OCI-LY1 (cell line): ENCODE data around the gene CDH23.

ENCODE experiments used
- H2AFZ ChIP-seq: fragments of 200-600 bp; sonication (generic), shearing (Covaris generic); 2 replicates; pipeline ENCODE4 v1.6.0; 2014; ENCODE audit warnings: antibody characterized with exemption, mild to moderate bottlenecking, low read length
- H3F3A ChIP-seq: fragments of 200-600 bp; sonication (generic), shearing (Covaris generic); 2 replicates; pipeline ENCODE4 v1.6.0; 2014; ENCODE audit warnings: mild to moderate bottlenecking, antibody characterized with exemption, low read length, moderate library complexity; ENCODE audit not compliant: insufficient read depth
- H3K27ac ChIP-seq: fragments of 200-600 bp; sonication (generic); 2 replicates; pipeline ENCODE4 v1.5.1; 2014; ENCODE audit warnings: low read length, mixed run types, mild to moderate bottlenecking, low read depth; ENCODE audit not compliant: poor library complexity, severe bottlenecking
- H3K27me3 ChIP-seq: fragments of 200-600 bp; sonication (generic); 2 replicates; pipeline ENCODE4 v1.6.0; 2014; ENCODE audit warnings: antibody characterized with exemption, mild to moderate bottlenecking, low read length, moderate library complexity; ENCODE audit not compliant: insufficient read depth
- H3K36me3 ChIP-seq: fragments of 200-600 bp; sonication (generic); 2 replicates; pipeline ENCODE4 v1.6.1; 2014; ENCODE audit warnings: mild to moderate bottlenecking, antibody characterized with exemption, low read length, moderate library complexity, mixed read lengths; ENCODE audit not compliant: insufficient read depth
- H3K4me1 ChIP-seq: fragments of 200-600 bp; sonication (generic); 2 replicates; pipeline ENCODE4 v1.5.1; 2014; ENCODE audit warnings: mild to moderate bottlenecking, low read length, moderate library complexity; ENCODE audit not compliant: insufficient read depth, severe bottlenecking
- H3K4me2 ChIP-seq: fragments of 200-600 bp; sonication (generic), shearing (Covaris generic); 2 replicates; pipeline ENCODE4 v1.6.1; 2014; ENCODE audit warnings: low read length
- H3K4me3 ChIP-seq: fragments of 200-600 bp; sonication (generic); 2 replicates; pipeline ENCODE4 v1.5.1; 2014; ENCODE audit warnings: low read length, low read depth, mild to moderate bottlenecking, mixed read lengths; ENCODE audit not compliant: poor library complexity, severe bottlenecking
- H3K79me2 ChIP-seq: fragments of 200-600 bp; shearing (Covaris generic); 2 replicates; pipeline ENCODE4 v1.6.1; 2016; ENCODE audit warnings: mixed run types, low read length, mixed read lengths; ENCODE audit not compliant: insufficient read depth
- H3K9ac ChIP-seq: fragments of 200-600 bp; sonication (generic), shearing (Covaris generic); 2 replicates; pipeline ENCODE4 v1.6.1; 2014; ENCODE audit warnings: mild to moderate bottlenecking, low read length, mixed read lengths
- H3K9me2 ChIP-seq: fragments of 200-600 bp; sonication (generic), shearing (Covaris generic); 2 replicates; pipeline ENCODE4 v1.6.1; 2014; ENCODE audit warnings: low read depth, mild to moderate bottlenecking, low read length, mixed read lengths
- H3K9me3 ChIP-seq: fragments of 200-600 bp; shearing (Covaris generic); 2 replicates; pipeline ENCODE4 v1.6.1; 2014; ENCODE audit warnings: low read length, mixed read lengths
- H4K20me1 ChIP-seq: fragments of 200-600 bp; sonication (generic), shearing (Covaris generic); 2 replicates; pipeline ENCODE4 v1.6.0; 2016; ENCODE audit warnings: mild to moderate bottlenecking, low read length; ENCODE audit not compliant: insufficient read depth
- CTCF ChIP-seq: fragments of 200-600 bp; sonication (generic), shearing (Covaris generic); IDR thresholded peaks from 2 replicates; pipeline ENCODE4 v1.5.1; 2017; ENCODE audit warnings: mild to moderate bottlenecking, antibody characterized with exemption, low read length, moderate library complexity, mixed read lengths
- EZH2 ChIP-seq: fragments of 200-600 bp; sonication (generic), shearing (Covaris generic); IDR thresholded peaks from 2 replicates; pipeline ENCODE4 v1.8.0; 2017; ENCODE audit warnings: borderline replicate concordance, mixed run types, mild to moderate bottlenecking, antibody characterized with exemption, low read length, moderate library complexity, mixed read lengths

CDH23 gene

GRCh38 chr10:71360735-71361134 lies 36.0 kb upstream of the CDH23 start:
- H3K36me3 ChIP-seq: no peaks in the 10 kb centered on the region
- H3K4me2 ChIP-seq: no peak overlapping the region
- H2AFZ ChIP-seq: no peak overlapping the region
- no peaks in the 10 kb centered on the region for H3K4me1 ChIP-seq
- no peaks in the 10 kb centered on the region for H3K79me2 ChIP-seq
- no peaks in the 10 kb centered on the region for H3K9me2 ChIP-seq
- no peaks in the 10 kb centered on the region for H3K9me3 ChIP-seq
- H3K9ac ChIP-seq: no peak overlapping the region
- no peaks in the 10 kb centered on the region for H3F3A ChIP-seq
- no peak overlapping the region for H3K27ac ChIP-seq
- no peaks in the 10 kb centered on the region for H3K27me3 ChIP-seq
- no peak overlapping the region for H3K4me3 ChIP-seq
- TF ChIP-seq CTCF (no peak), EZH2 (no peak)
- H4K20me1 ChIP-seq: no peaks in the 10 kb centered on the region

GRCh38 chr10:71361581-71361980 lies 35.1 kb upstream of the CDH23 start:
- Histone ChIP-seq H3K9ac (no peak overlapping the region), H3K36me3 (no peaks in the 10 kb centered on the region), H3K9me2 (no peaks in the 10 kb centered on the region), H4K20me1 (no peaks in the 10 kb centered on the region), H3K27me3 (no peaks in the 10 kb centered on the region), H3F3A (no peaks in the 10 kb centered on the region), H3K4me2 (no peak overlapping the region), H3K79me2 (no peaks in the 10 kb centered on the region), H2AFZ (no peak overlapping the region), H3K4me1 (no peaks in the 10 kb centered on the region), H3K4me3 (no peak overlapping the region), H3K27ac (no peak overlapping the region), H3K9me3 (no peaks in the 10 kb centered on the region)
- no peak for TF ChIP-seq EZH2
- no peak for TF ChIP-seq CTCF

GRCh38 chr10:71362141-71362540 lies 34.6 kb upstream of the CDH23 start:
- Histone ChIP-seq H3K36me3 (no peaks in the 10 kb centered on the region), H3K9me2 (no peaks in the 10 kb centered on the region), H3K4me1 (no peaks in the 10 kb centered on the region), H3F3A (no peaks in the 10 kb centered on the region), H3K79me2 (no peaks in the 10 kb centered on the region), H3K9me3 (no peaks in the 10 kb centered on the region), H2AFZ (no peak overlapping the region), H3K4me2 (no peak overlapping the region), H3K9ac (no peak overlapping the region), H4K20me1 (no peaks in the 10 kb centered on the region), H3K27me3 (no peaks in the 10 kb centered on the region), H3K27ac (no peak overlapping the region), H3K4me3 (no peak overlapping the region)
- no peak for TF ChIP-seq EZH2
- no peak for TF ChIP-seq CTCF
